GM12891 (cell line): ENCODE results near the gene KHDC1.
"Not testable (repeated sequence)": the region's sequence is repeated elsewhere in the genome, so short reads cannot be mapped to it uniquely, and the experiment has no call there.

Source experiments
- POLR2A ChIP-seq: IDR thresholded peaks from 2 replicates; pipeline ENCODE4 v1.6.1; 2011; ENCODE audit warnings: low read depth, low read length, control low read depth
- POLR2AphosphoS5 ChIP-seq: IDR thresholded peaks from 2 replicates; pipeline ENCODE4 v1.6.1; 2011; ENCODE audit warnings: low read depth, low read length, control low read depth

- not testable (repeated sequence) for TF ChIP-seq POLR2A, POLR2AphosphoS5
Observed at GRCh38 chr6:73281684-73282083, 18.7 kb upstream of the KHDC1 start.
